Measurements from ENCODE around the gene CWC15. TPM values are rescaled to one million over a fixed set of nuclear protein-coding genes. Genes with fewer than 3 reads are reported as not detected.

CWC15 gene
- 36.9 TPM for total RNA-seq

DNA sequence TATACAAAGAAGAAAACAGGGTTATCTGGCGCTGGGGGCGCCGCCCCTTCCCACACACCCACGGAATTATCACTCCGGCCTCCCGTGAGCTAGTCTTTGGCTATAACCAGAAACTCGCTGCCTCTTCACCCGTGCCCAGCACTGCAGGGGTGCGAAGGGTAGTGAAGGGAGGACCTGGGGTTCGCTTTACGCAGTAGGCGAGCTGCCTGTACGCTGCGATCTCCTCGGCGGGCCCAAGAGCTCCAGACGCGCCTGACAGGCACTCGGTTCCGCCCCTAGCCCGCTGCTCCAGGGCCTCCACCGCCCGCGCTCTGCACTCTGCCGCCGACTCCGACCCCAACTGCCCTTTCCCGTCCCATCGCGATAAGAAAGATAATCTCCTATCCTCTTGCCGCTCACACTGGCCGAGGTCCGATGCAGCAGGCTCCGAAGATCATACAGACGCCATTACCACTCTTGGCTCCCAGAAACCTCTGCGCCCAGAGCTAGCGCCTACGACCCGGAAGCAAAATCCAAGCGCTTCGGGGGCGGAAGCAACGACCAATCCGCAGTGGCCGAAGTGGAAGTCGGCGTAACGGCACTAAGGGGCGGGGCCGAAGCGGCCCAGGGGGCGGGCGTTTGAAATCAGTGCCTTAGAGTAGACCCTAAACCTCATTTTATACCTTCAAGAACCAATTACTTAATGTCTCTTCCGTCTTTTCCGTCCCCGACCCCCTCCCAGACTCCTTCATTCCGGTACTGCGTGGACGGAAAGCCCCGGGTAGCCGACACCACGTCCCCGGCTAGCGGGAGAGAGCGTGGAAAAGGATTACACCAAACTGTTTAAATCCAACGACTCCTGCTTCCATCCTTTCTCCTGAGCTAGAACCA is at the start of gene CWC15, which contains the start of gene KDM4D:
Gene CWC15, minus strand, starts transcription at position 458 of the 870 bp plus-strand sequence. CDS start 1,371 bp downstream, outside the sequence.
Gene KDM4D, plus strand, starts transcription at position 611 of the 870 bp plus-strand sequence. CDS start 23,664 bp downstream, outside the sequence.

Other genes starting within 250 kb of the CWC15 start
- gene AMOTL1, start 205.2 kb downstream of the CWC15 start, total RNA-seq = 52.3 TPM
- 0.94 TPM for gene KDM4D, start 153 bp upstream of the CWC15 start, total RNA-seq
- not detected for gene KDM4E, start 51.7 kb upstream of the CWC15 start, total RNA-seq
- not detected for gene KDM4F, start 75.9 kb upstream of the CWC15 start, total RNA-seq
- 15.7 TPM for gene SRSF8, start 93.4 kb upstream of the CWC15 start, total RNA-seq
- 22.2 TPM for gene ENDOD1, start 116.3 kb upstream of the CWC15 start, total RNA-seq

All from parietal lobe (tissue), 1 donor.